SW 1271 (cell line): ENCODE data around the gene MOGAT2.
"Not testable (repeated sequence)": the region's sequence is repeated elsewhere in the genome, so short reads cannot be mapped to it uniquely, and the experiment has no call there.

Experiments
- DNase-seq, 2 experiments: peaks; one replicate each; lab custom pipeline; 2025; lab: John Stamatoyannopoulos, UW

MOGAT2 gene

GRCh38 chr11:75719340-75720239 is 2.0 kb downstream of the MOGAT2 start:
- DNase-seq: no peak

- DNase-seq: no peak
Observed at GRCh38 chr11:75720639-75721038, 3.0 kb downstream of the MOGAT2 start.

DNA sequence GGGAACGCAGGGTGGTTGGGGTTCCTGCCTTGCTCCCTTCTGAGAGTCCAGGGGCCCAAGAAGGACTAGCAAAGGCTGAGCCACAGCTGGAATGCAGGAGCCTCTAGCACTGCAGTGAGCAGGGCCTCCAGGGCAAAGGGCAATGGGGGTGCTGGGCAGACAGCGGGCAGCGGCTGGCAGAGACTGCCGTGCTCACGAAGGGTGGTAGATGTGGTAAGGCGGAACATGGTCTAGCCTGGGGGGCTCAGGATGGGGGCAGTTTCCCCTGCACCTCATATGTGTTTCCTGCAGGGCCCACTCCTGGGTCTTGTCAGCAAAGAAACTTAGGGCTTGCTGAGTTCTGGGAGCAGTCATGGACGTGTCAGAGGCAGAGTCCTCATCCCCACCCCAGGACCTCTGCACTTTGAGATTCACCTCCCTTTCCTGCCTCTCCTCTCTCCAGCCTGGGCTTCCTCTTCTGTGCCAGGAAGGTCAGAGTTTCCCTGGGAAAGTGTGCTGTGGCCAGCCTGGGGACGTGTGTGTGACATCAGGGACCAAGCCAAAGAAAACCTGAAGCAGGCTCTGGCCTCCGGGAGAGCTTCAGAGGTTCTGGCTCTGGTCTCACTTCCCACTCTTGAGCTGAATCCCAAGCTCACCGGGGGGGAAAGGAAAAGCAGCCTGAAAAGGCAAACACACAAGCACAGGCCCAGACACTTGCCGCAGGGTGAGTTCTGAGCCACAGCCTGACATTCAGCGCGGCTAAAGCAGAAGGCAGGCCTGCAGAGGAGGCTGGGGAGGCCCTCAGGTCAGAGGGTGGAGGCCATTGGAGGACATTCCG is 4.4 kb downstream of the MOGAT2 start:
- no peak for DNase-seq

GRCh38 chr11:75722669-75723042 is 5.0 kb downstream of the MOGAT2 start:
- DNase-seq: no peak

- DNase-seq: no peak
Observed at GRCh38 chr11:75725547-75726320, 8.1 kb downstream of the MOGAT2 start.

GRCh38 chr11:75728992-75729391 is 11.4 kb downstream of the MOGAT2 start:
- no peak for DNase-seq

- DNase-seq: no peak
Observed at GRCh38 chr11:75731095-75731494, 13.5 kb downstream of the MOGAT2 start.

DNA sequence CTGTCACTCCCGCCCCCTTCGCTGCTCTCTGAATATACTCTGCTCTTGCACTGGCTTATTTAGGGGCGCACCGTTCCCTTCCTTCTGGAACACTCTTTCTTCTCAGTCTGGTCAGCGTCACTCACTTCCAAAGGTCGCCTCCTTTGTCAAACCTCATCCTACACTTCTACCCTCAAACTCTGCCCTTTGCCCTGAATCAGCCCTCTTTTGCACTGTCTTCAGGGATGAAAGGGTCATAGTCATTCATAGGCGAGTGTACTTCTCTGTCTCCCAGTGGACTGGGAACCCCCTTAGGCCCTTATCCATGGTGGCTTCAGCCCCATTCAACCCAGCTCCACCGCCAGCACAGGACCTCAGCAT is 15.4 kb downstream of the MOGAT2 start:
- no peak for DNase-seq

GRCh38 chr11:75733431-75734107 is 15.9 kb downstream of the MOGAT2 start:
- no peak for DNase-seq

- DNase-seq: no peak
Observed at GRCh38 chr11:75734491-75735180, 17.0 kb downstream of the MOGAT2 start.

- no peak for DNase-seq
Observed at GRCh38 chr11:75735181-75735845, 17.7 kb downstream of the MOGAT2 start.

DNA sequence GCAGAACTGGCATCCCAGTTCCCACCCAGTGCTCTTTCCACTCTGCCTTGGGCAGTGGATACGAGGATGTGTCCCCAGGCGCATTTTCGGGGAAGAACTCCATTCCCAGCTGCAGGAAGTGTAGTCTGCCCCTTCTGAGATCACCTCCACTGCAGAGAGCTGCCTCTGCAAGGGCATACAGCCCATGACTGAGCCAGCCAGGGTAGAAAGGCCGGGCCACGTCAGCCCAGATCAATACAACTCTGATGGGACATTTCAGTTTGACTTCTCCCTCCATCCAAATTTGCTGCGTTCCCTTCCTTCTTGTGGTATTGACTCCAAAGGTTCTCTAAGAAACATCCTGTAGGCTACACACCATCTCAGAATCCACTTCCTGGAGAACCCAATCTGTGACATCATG is 19.7 kb downstream of the MOGAT2 start:
- DNase-seq: no peak

- no peak for DNase-seq
Observed at GRCh38 chr11:75740681-75741080, 23.0 kb downstream of the MOGAT2 start.

DNA sequence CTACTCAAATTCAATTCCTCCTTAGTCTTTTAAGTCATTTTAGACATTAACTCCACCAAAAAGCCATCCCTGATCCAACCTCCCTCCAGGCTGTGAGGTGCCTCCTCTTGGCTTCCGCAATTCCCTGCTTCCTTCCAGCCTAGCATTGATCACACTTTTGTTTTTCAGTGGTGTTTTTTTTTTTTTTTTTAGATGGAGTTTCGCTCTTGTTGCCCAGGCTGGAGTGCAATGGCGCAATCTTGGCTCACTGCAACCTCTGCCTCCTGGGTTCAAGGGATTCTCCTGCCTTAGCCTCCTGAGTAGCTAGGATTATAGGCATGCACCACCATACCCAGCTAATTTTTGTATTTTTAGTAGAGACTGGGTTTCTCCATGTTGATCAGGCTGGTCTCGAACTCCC is 25.5 kb downstream of the MOGAT2 start:
- DNase-seq: not testable (repeated sequence)

GRCh38 chr11:75743711-75744563 is 26.3 kb downstream of the MOGAT2 start:
- no peak for DNase-seq

GRCh38 chr11:75745807-75746206 is 28.2 kb downstream of the MOGAT2 start:
- DNase-seq: no peak

- not testable (repeated sequence) for DNase-seq
Observed at GRCh38 chr11:75748729-75749273, 31.2 kb downstream of the MOGAT2 start.

- not testable (repeated sequence) for DNase-seq
Observed at GRCh38 chr11:75754933-75755332, 37.3 kb downstream of the MOGAT2 start.

DNA sequence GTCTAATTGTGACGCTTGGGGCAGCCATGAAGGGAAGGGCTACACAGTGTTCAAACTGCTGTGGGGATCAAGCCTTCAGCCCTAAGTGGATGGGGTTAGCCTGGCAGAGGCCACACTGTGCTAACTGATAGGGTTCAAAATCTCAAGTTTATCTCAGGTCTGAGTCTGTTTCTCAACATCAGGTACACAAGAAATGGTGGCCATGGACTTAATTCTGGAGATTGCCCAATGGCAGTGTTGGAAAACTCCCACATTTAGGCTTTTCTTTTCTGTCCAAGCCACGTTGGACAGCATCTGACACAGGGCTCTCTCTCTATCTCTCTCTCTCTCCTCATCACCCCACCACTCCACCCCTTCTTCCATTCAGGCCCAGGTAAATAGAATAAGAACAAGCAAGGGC is 40.0 kb downstream of the MOGAT2 start:
- no peak for DNase-seq
